HepG2 (cell line): Measurements from ENCODE around the gene LCE2D. TPM values are rescaled to one million over a fixed set of nuclear protein-coding genes. Genes with fewer than 3 reads are reported as not detected.

Source experiments
- ATAC-seq: fragments of 200-7000 bp; cut with Tn5 transposase; 3 replicates; pipeline ENCODE4 v1.9.1; 2020; ENCODE audit warnings: mild to moderate bottlenecking, moderate library complexity
- BruUV-seq: library from RNA; stranded (reverse); fragments of 400-500 nt; replicated peaks from 2 replicates; lab custom pipeline; 2021; lab: Mats Ljungman, UMichigan
- CTCF ChIA-PET: fragments of 300-600 bp; formaldehyde crosslinking; extraction: SDS; loops from one replicate; lab custom pipeline; 2021; ENCODE audit warnings: low total read pairs, inconsistent platforms, low intra/inter-chr PET ratio; lab: Yijun Ruan, JAX
- POLR2A ChIA-PET: fragments of 350-600 bp; sonication (Branson Sonifier 250); formaldehyde crosslinking; loops from one replicate; lab custom pipeline; 2020; ENCODE audit warnings: antibody characterized with exemption, inconsistent platforms; lab: Yijun Ruan, JAX
- DNase-seq: peaks from one replicate; pipeline ENCODE4 v3.0.0-alpha.2; 2015; ENCODE audit warnings: low spot score
- FAIRE-seq: peaks from 3 replicates; lab custom pipeline; 2011; peaks lifted over from hg19 to GRCh38; lab: Jason Lieb, UNC
- H2AFZ ChIP-seq: one replicate; pipeline ENCODE4 v1.6.1; 2011; ENCODE audit warnings: low read length, inconsistent platforms
- H3K27ac ChIP-seq: fragments of 300-600 bp; 3 replicates; pipeline ENCODE4 v1.8.0; 2011; ENCODE audit warnings: mixed run types, mild to moderate bottlenecking, mixed read lengths, low read length, inconsistent platforms; ENCODE audit not compliant: insufficient read depth; ENCODE audit errors: extremely low read length
- H3K27me3 ChIP-seq, 2 experiments: fragments of 200-600 bp in 1 of 2; 2 replicates in 1 of 2; 3 replicates in 1 of 2; pipeline versions ENCODE4 v1.6.0 to v1.8.0; 2011; ENCODE audit warnings: low read length in 2 of 2, mild to moderate bottlenecking in 2 of 2, moderate library complexity in 2 of 2, inconsistent platforms in 1 of 2; ENCODE audit not compliant: insufficient read depth in 2 of 2, control insufficient read depth in 1 of 2
- H3K36me3 ChIP-seq, 2 experiments: fragments of 200-600 bp in 1 of 2; replicated peaks in 1 of 2; 2 replicates in 1 of 2; 3 replicates in 1 of 2; pipeline versions ENCODE4 v1.5.1 to v1.8.0; 2011; ENCODE audit warnings: low read length in 2 of 2, inconsistent platforms in 1 of 2; ENCODE audit not compliant: insufficient read depth in 2 of 2, control insufficient read depth in 1 of 2
- H3K4me1 ChIP-seq: 2 replicates; pipeline ENCODE4 v1.5.1; 2012; ENCODE audit warnings: low read length, inconsistent platforms; ENCODE audit not compliant: insufficient read depth
- H3K4me2 ChIP-seq: 2 replicates; pipeline ENCODE4 v1.6.0; 2011; ENCODE audit warnings: low read depth, low read length, inconsistent platforms
- H3K4me3 ChIP-seq, 3 experiments: fragments of 200-600 bp in 1 of 3; sonication (generic), shearing (Covaris generic) in 1 of 3; replicated peaks in 1 of 3; 2 replicates each; pipeline ENCODE4 v1.5.1; 2011 to 2016; ENCODE audit warnings: low read length in 3 of 3, inconsistent platforms in 2 of 3, low read depth in 2 of 3, mild to moderate bottlenecking in 2 of 3, control low read depth in 1 of 3, mixed read lengths in 1 of 3; ENCODE audit not compliant: insufficient read depth in 1 of 3
- H3K79me2 ChIP-seq: one replicate; pipeline ENCODE4 v1.6.1; 2011; ENCODE audit warnings: low read length, inconsistent platforms; ENCODE audit not compliant: insufficient read depth
- H3K9ac ChIP-seq: 2 replicates; pipeline ENCODE4 v1.6.0; 2011; ENCODE audit warnings: mild to moderate bottlenecking, low read depth, low read length, inconsistent platforms; ENCODE audit not compliant: insufficient read depth
- H3K9me3 ChIP-seq: 2 replicates; pipeline ENCODE4 v1.5.1; 2012; ENCODE audit warnings: mild to moderate bottlenecking, low read length
- H4K20me1 ChIP-seq: 2 replicates; pipeline ENCODE4 v1.6.0; 2011; ENCODE audit warnings: inconsistent platforms, mild to moderate bottlenecking, low read length, moderate library complexity; ENCODE audit not compliant: insufficient read depth
- HHEX ChIP-seq: IDR thresholded peaks from 2 replicates; pipeline ENCODE4 v1.6.1; 2016; ENCODE audit warnings: control low read depth
- TFDP1 ChIP-seq: IDR thresholded peaks from 2 replicates; pipeline ENCODE4 v1.6.1; 2016; ENCODE audit warnings: missing compliant biosample characterization, missing genetic modification reagents, borderline replicate concordance
- ZBTB14 ChIP-seq: sonication (generic); formaldehyde crosslinking; IDR thresholded peaks from 2 replicates; pipeline ENCODE4 v1.4.0; 2020; ENCODE audit warnings: missing genetic modification reagents
- ZNF274 ChIP-seq: sonication (generic); formaldehyde crosslinking; IDR thresholded peaks from 2 replicates; pipeline ENCODE4 v1.5.1; 2020; ENCODE audit warnings: mild to moderate bottlenecking, missing genetic modification reagents
- ZNF33B ChIP-seq: sonication (generic); formaldehyde crosslinking; IDR thresholded peaks from 2 replicates; pipeline ENCODE4 v1.5.1; 2020; ENCODE audit warnings: mild to moderate bottlenecking, missing genetic modification reagents
- WGBS: methylation state at CpG from one replicate; pipeline ENCODE4 v1.1.6; 2017; ENCODE audit warnings: low lambda C conversion rate; 5-methylcytosine and 5-hydroxymethylcytosine counted together
- in situ Hi-C: cut with HindIII; loops from 2 replicates; pipeline ENCODE4 v1.10.0; 2017; ENCODE audit warnings: low pct_unique_long_range_greater_than_20kb; ENCODE audit not compliant: extremely low pct_ligation_motif_present
- intact Hi-C: fragments of 100-400 bp; cut with micrococcal nuclease; formaldehyde crosslinking; loops from one replicate; pipeline ENCODE4 v1.10.0; 2022; ENCODE audit not compliant: unreplicated experiment
- polyA plus RNA-seq, 8 experiments: library from polyadenylated mRNA; depleted of rRNA in 3 of 8; stranded (reverse) in 7 of 8; unstranded in 1 of 8; fragments of >200 nt; fragmentation: Illumina TruSeq in 4 of 8; extraction: Trizol in 4 of 8; gene quantifications; 2 replicates each; pipeline versions ENCODE4 v1.2.1 to v1.2.3, GENCODE V29; 2011 to 2016; ENCODE audit warnings: low read depth in 4 of 8, missing spikeins in 1 of 8, mixed read lengths in 1 of 8; ENCODE audit not compliant: insufficient read depth in 1 of 8
- total RNA-seq, 5 experiments: library from RNA; depleted of rRNA; stranded (reverse); fragments of >200 nt; fragmentation: Illumina TruSeq; extraction: Trizol; gene quantifications; 2 replicates each; pipeline ENCODE4 v1.2.3, GENCODE V29; 2016; ENCODE audit warnings: low read depth in 1 of 5
- TF ChIP-seq, protein P1 (sequence below): sonication (generic); formaldehyde crosslinking; IDR thresholded peaks from 2 replicates; pipeline ENCODE4 v1.4.0; 2020; ENCODE audit warnings: missing genetic modification reagents, mild to moderate bottlenecking, borderline replicate concordance

LCE2D gene
- total and polyA plus RNA-seq, 2 of the 13 experiments (the other 11 are each of a cell fraction or from before 2014, with no cell fraction given): not detected

- no peak overlapping the region for H2AFZ ChIP-seq
- no peak for ATAC-seq
- no peaks in the 10 kb centered on the region for H3K4me1 ChIP-seq
- H3K9me3 ChIP-seq: no peaks in the 10 kb centered on the region
- TF ChIP-seq TFDP1 (CRISPR knock-in tag): no peak
- TF ChIP-seq HHEX (CRISPR knock-in tag): no peak
- TF ChIP-seq, protein P1, sequence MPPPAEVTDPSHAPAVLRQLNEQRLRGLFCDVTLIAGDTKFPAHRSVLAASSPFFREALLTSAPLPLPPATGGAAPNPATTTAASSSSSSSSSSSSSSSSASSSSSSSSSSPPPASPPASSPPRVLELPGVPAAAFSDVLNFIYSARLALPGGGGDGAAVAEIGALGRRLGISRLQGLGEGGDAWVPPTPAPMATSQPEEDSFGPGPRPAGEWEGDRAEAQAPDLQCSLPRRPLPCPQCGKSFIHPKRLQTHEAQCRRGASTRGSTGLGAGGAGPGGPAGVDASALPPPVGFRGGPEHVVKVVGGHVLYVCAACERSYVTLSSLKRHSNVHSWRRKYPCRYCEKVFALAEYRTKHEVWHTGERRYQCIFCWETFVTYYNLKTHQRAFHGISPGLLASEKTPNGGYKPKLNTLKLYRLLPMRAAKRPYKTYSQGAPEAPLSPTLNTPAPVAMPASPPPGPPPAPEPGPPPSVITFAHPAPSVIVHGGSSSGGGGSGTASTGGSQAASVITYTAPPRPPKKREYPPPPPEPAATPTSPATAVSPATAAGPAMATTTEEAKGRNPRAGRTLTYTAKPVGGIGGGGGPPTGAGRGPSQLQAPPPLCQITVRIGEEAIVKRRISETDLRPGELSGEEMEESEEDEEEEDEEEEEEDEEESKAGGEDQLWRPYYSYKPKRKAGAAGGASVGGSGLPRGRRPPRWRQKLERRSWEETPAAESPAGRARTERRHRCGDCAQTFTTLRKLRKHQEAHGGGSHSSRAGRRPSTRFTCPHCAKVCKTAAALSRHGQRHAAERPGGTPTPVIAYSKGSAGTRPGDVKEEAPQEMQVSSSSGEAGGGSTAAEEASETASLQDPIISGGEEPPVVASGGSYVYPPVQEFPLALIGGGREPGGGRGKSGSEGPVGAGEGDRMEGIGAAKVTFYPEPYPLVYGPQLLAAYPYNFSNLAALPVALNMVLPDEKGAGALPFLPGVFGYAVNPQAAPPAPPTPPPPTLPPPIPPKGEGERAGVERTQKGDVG (CRISPR knock-in tag): no peak
- TF ChIP-seq ZBTB14 (CRISPR knock-in tag): no peak
- TF ChIP-seq ZNF274 (CRISPR knock-in tag): no peak
- no peak for TF ChIP-seq ZNF33B (CRISPR knock-in tag)
- TF ChIP-seq, all 625 proteins: peak for 0
- ChIA-PET CTCF (no interaction called here), POLR2A (no interaction called here)
- intact Hi-C loops (no loop called here), in situ Hi-C loops (no loop called here)
- no peak overlapping the region for H3K9ac ChIP-seq
- no peak overlapping the region for H3K4me2 ChIP-seq
- 0% methylated on average over 2 of the region's 3 CpGs for WGBS
- FAIRE-seq (no peak), DNase-seq (no peak)
- H3K27me3 ChIP-seq: no peaks in the 10 kb centered on the region
- H3K79me2 ChIP-seq: no peaks in the 10 kb centered on the region
- no peaks in the 10 kb centered on the region for H3K36me3 ChIP-seq
- no peaks in the 10 kb centered on the region for H4K20me1 ChIP-seq
- BruUV-seq: no TSS peak
- no peak overlapping the region for H3K4me3 ChIP-seq
- H3K27ac ChIP-seq: no peak overlapping the region
These were observed 18.0 kb upstream of the LCE2D start for GRCh38 chr1:152645146-152645545.
